Tibial nerve (tissue), 4 donors: Measurements from ENCODE around the gene BANP.

Experiments
- EP300 ChIP-seq, 2 donors: sonication (generic); formaldehyde crosslinking; IDR thresholded peaks; one replicate each; pipeline ENCODE4 v1.6.1; 2017; ENCODE audit warnings: antibody characterized with exemption in 2 of 2, mild to moderate bottlenecking in 1 of 2
- POLR2A ChIP-seq, 2 donors: fragments of 450-650 bp; IDR thresholded peaks; one replicate each; pipeline ENCODE4 v1.6.1; 2017; ENCODE audit warnings: antibody characterized with exemption in 2 of 2, mild to moderate bottlenecking in 2 of 2, moderate library complexity in 2 of 2
- TF ChIP-seq, protein P1 (sequence below), 5 experiments: fragments of 200-600 bp in 3 of 5; fragments of 450-650 bp in 2 of 5; sonication (generic) in 3 of 5; IDR thresholded peaks; one replicate each; pipeline ENCODE4 v1.5.1; 2016 to 2019; ENCODE audit warnings: antibody characterized with exemption in 5 of 5, mild to moderate bottlenecking in 3 of 5, moderate library complexity in 2 of 5

DNA sequence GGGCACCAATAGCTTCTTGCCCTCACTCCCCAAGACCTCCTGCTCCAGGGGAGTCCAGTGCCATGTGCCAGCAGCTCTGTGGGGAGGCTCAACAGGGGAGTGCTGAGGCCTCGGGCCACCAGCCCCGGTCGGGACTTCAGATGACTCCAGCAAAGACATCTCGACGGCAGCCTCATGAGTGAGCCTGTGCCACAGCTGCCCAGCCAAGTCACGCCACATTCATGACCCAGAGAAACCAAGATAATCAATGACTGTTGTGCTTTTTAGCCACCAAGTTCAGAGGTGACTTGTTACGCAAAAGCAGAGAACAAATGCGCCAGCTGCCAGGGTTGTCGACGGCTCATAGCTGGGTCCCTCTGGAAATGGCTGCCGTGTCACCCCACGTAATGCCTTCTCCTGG, 157.5 kb downstream of the BANP start:
- no peak for TF ChIP-seq POLR2A (IDR thresholded peaks at IDR 0.05)
- TF ChIP-seq, protein P1, sequence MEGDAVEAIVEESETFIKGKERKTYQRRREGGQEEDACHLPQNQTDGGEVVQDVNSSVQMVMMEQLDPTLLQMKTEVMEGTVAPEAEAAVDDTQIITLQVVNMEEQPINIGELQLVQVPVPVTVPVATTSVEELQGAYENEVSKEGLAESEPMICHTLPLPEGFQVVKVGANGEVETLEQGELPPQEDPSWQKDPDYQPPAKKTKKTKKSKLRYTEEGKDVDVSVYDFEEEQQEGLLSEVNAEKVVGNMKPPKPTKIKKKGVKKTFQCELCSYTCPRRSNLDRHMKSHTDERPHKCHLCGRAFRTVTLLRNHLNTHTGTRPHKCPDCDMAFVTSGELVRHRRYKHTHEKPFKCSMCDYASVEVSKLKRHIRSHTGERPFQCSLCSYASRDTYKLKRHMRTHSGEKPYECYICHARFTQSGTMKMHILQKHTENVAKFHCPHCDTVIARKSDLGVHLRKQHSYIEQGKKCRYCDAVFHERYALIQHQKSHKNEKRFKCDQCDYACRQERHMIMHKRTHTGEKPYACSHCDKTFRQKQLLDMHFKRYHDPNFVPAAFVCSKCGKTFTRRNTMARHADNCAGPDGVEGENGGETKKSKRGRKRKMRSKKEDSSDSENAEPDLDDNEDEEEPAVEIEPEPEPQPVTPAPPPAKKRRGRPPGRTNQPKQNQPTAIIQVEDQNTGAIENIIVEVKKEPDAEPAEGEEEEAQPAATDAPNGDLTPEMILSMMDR (IDR thresholded peaks at IDR 0.05) = no peak
- no peak for TF ChIP-seq EP300 (IDR thresholded peaks at IDR 0.05)
